Cortex of kidney (tissue), 1 donor: ENCODE data around the gene CHFR.
"Not testable (repeated sequence)": the region's sequence is repeated elsewhere in the genome, so short reads cannot be mapped to it uniquely, and the experiment has no call there.

ENCODE experiments used
- DNase-seq: peaks from one replicate; lab custom pipeline; 2025; lab: John Stamatoyannopoulos, UW

The CHFR gene

DNA sequence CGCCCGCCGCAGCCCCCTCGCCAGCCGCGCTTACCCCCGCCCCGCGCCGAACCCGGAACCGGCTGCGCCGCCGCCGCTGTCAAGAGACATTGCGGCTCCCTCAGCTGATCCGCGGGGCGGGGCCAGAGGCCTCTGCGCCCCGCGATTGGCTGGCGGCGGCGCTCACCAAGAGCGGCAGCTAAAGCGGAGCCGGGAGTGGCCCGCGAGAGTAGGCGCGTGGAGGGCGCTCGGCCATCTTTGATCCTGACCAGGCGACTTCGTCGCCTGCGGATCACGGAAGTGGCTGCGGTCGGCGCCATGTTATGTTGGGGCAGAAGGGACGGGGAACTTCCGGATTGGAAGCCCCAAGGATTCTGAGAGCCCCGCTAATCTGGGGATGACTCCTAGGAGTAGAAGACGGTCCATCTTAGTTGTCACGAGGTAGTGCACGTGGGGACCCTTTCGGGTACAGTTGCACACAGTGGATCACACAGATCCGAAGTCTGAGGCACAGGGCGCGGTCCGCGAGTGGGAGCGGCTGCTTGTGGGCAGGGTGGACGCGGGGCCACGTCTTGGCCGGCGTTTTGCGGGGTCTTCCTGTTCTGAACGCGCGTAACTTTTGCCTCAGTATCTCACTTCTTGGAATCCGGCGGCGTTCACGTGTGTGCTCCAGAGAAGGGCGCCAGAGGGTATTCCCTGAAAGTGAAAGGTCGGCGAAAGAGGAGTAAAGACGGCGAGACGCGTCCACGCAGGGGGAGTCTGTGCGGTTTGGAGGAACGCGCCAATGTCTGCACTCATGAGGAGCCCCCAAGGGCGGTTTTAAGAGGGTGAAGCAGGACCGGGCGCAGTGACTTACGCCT lies at the start of gene CHFR:
CHFR (minus strand) TSS at position 93 of the 839 bp plus-strand sequence. CDS start 277 bp downstream, outside the sequence.
- peak; percentile 30 for DNase-seq

- not testable (repeated sequence) for DNase-seq
These were observed 49.5 kb upstream of the CHFR start for GRCh38 chr12:132936921-132937320.

GRCh38 chr12:132936163-132936562 lies 48.8 kb upstream of the CHFR start:
- no peak for DNase-seq

DNA sequence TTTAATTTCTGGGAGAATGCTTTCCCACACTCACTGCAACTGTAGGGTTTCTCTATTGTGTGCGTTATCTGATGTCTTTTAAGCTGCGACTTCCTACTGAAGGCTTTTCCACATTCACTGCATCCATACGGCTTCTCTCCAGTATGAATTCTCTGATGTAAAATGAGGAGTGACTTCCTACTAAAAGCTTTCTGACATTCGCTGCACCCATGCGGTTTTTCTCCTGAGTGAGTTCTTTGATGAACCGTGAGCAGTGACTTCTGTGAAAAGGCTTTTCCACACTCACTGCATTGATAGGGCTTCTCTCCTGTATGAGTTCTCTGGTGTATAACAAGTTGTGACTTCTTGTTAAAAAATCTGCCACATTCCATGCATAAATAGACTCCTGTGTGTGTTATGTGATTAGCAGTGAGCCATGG lies 39.0 kb upstream of the CHFR start:
- no peak for DNase-seq

DNA sequence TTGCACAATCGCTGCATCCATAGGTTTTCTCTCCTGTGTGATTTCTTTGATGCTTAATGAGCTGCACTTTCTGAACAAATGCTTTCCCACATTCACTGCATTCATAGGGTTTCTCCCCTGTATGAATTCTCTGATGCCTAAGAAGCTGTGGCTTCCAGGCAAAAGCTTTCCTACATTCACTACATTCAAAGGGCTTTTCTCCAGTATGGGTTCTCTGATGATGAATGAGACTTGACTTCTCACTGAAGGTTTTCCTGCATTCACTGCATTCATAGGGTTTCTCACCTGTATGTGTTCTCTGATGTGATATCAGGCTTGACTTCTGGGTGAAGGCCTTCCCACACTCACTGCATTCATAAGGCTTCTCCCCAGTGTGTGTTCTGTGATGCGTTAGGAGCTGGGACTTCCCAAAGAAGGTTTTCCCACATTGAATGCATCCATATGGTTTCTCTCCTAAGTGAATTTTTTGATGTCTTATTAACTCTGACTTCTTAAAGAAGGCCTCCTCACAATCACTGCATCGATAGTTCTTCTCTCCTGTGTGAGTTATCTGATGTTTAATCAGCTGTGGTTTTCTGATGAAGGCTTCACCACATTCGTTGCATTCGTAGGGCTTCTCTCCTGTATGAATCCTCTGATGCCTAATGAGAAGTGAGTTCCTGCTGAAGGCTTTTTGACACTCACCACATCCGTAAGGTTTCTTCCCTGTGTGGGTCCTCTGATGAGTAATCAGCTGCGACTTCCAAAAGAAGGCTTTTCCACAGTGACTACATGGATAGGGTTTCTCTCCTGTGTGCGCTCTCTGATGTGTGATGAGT lies 38.4 kb upstream of the CHFR start:
- no peak for DNase-seq

GRCh38 chr12:132924356-132924755 lies 37.0 kb upstream of the CHFR start:
- DNase-seq: no peak

- no peak for DNase-seq
These were observed 36.0 kb upstream of the CHFR start for GRCh38 chr12:132923356-132923909.

DNA sequence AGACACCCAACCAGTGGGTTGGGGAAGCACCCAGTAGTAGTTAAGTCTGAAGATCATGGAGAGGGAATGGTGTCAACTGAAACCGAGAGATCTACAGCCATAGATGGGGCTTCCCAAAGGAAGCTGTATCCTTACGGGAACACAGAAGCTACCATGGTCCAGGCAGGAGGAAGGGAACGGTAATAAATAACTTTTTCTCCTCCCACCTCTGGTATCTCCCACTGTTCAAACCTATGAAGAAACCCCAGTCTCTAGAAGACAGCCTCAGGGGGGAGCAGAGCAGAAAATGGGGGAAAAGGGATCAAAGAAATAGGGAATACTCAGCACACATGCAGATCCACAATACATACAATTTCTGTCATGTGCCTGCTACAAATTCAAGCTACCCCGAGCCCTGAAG lies 35.3 kb upstream of the CHFR start:
- no peak for DNase-seq

DNA sequence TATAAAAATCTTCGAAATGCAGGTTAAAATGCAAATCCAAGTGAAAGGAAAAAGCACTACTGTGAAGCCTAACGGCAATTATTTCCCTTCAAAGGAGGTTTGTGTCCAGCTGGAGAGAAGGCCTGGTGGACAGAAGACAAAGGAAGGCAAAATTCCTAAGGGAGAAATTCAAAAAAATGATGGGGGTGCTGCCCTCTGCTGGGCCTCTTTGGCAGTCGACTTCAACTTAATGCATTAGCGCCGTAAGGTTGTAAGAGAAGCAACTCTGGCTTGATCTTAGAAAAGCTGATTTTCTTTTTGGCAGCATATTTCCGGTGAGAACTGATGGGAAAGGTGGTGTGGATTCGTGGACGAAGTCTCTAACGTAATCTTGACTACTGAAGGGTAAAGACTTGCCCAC lies 34.3 kb upstream of the CHFR start:
- no peak for DNase-seq

DNA sequence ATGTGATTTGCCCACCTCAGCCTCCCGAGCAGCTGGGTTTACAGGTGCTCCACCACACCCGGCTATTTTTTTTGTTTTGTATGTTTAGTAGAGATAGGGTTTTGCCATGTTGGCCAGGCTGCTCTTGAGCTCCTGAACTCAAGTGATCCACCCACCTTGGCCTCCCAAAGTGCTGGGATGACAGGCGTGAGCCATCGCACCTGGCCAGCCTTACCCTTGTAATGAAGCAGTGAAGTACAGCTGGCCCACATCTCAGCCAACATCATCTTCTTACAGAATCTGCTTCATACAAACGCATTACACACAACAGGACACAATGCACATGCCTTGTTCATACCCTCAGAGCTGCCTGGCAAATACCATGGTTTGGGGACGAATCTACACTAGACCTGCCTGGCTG lies 31.3 kb upstream of the CHFR start:
- DNase-seq: no peak

GRCh38 chr12:132909030-132909368 lies 21.6 kb upstream of the CHFR start:
- DNase-seq: no peak

DNA sequence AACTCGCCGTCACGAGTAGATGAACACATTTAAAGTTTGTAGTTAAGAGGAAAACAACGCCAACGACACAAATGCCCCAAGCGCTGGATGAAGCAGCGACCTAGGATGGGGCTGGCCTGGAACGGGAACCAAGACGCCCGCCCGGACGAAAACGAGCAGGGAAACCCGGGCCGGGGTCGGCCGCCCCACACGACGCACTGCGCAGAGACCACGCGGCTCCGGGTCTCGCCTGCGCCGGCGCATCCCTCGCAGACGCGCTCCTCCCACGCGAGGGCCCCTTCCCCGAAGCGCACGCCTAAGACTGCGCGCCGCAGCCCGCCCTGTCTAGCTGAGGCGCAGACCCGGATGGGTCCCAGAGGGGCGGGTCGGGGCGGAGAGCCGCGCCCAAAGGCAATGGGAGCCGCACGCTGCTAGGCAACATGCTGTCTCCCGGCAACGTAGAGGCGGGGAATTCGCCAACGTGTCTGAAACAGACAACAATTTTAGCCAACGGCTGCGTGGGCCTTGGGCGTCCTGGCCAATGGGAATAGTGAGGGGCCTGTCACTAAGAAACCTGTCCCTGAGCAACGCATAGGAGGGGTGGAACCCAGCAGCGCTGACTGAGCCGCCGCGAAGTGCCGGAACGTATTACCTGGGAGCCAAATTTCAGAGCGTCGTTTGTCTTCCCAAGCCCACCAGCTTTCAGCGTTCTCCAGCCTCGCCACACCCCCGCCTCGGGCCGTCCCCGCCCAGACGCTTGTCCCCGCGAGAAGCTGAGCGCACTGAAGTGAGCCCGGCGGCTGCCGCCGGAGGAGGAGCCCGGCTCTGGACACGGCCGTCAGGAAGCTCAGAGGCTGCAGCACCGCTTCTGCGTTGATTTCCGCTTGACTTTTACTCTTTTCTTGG lies 21.0 kb upstream of the CHFR start:
- no peak for DNase-seq

DNA sequence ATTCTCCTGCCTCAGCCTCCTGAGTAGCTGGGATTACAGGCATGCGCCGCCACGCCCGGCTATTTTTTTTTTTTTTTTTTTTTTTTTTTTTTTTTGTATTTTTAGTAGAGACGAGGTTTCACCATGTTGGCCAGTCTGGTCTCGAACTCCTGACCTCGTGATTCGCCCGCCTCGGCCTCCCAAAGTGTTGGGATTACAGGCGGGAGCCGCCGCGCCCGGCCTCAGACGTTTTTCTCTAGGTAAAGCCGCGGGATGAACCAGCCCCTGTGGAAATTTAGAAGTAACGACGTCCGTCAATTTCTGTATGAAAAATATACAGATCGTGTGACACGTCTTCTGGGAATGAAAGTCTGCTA lies 20.4 kb upstream of the CHFR start:
- DNase-seq: not testable (repeated sequence)

DNA sequence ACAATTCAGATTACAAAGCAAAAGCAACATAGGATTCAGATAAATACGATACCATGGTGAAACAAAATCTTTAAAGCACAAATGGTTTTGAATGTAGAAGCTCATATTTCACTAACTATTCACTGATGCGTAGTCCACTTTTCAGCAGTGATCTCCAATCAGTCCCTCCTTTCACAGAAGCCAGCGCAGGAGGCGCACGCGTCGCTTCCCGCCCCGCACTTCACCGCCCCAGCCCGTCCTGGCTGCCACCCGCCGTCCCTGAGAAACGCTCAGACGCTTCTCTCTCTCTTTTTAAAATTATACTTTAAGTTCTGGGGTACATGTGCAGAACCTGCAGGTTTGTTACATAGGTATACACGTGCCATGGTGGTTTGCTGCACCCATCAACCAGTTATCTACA lies 19.8 kb upstream of the CHFR start:
- DNase-seq: no peak

- DNase-seq: no peak
These were observed 17.4 kb upstream of the CHFR start for GRCh38 chr12:132904718-132905328.

- no peak for DNase-seq
These were observed 11.6 kb upstream of the CHFR start for GRCh38 chr12:132899033-132899432.

- no peak for DNase-seq
These were observed 1.4 kb upstream of the CHFR start for GRCh38 chr12:132888852-132889251.

DNA sequence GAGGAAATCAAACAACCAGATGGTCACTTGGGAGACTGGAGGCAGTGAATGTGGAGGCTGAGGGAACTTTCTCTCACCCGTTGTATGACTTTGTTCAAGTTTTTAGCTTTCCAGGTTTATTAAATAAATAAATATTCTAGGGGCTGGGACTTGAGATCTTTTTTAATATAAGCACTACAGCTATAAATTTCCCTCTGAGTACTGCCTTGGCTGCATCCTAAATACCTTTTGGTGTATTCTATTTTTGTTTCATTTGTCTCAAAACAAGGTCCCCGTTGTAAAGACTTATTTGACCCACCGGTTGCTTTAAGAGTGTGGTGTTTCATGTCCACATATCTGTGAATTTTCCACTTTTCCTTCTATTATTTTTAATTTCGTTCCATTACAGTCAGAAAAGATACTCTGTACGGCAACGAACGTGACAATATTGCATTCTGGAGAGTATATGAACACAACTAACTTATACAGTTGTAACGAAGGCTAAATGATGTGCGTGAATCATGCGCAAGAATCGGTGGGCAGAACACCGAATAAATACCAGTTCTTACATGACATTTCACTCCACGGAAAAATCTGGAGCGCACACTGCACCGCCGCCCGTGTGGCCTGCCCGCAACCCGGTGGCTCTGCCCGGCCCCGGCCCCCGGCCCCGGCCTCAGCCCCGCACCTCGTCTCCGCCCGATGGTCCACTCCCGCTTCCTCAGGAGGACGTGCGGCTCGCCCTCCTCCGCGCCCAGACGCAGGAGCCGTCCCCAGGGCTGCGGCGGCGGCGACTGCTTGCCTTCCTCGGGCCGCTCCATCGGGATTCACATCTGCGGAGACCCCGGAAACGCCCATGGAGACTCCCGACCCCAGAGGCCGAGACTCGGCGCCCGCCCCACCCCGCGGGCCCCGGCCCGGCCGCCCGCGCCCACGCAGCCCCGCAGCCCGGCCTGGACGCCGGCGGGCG lies 602 bp downstream of the CHFR start:
- no peak for DNase-seq

GRCh38 chr12:132881818-132882217 lies 5.6 kb downstream of the CHFR start:
- DNase-seq: no peak

- not testable (repeated sequence) for DNase-seq
These were observed 12.8 kb downstream of the CHFR start for GRCh38 chr12:132874620-132875019.
